Occipital lobe (tissue), 2 donors: ENCODE measurements around the gene GID8. TPM values are rescaled to one million over a fixed set of nuclear protein-coding genes. Genes with fewer than 3 reads are reported as not detected.

ENCODE experiments used
- DNase-seq: peaks from one replicate; lab custom pipeline; 2025; lab: John Stamatoyannopoulos, UW
- total RNA-seq: library from RNA; depleted of rRNA; stranded (reverse); fragments of >200 nt; gene quantifications from one replicate; pipeline ENCODE4 v1.2.3, GENCODE V29; 2014

Gene GID8
- 56.9 TPM for total RNA-seq

- no peak for DNase-seq
Observed at GRCh38 chr20:62938105-62938888, at the start of gene GID8. Gene GID8, plus strand, starts transcription at chr20:62938147. Its CDS starts 3,356 bp downstream, at chr20:62941503.

DNA sequence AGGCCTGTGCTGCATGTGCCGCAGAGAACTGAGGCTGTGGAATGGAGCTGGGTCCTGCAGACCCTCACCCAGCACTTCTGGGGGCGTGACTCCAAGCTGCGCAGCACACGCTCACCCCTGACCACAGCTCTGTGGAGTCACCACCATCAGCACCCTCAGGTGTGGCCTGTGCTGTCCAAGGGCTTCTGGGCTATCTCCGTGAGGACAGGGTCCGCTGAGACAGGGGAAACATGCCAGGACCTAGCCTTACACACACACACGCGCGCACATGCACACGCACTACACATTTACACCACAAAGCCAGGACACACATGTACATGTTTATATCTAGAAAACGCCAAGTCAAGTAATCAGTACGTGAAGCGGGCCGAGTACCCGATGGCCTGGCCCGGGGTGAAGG is 49.5 kb upstream of the GID8 start:
- no peak for DNase-seq

GRCh38 chr20:62888910-62889309 is 49.0 kb upstream of the GID8 start:
- no peak for DNase-seq

DNA sequence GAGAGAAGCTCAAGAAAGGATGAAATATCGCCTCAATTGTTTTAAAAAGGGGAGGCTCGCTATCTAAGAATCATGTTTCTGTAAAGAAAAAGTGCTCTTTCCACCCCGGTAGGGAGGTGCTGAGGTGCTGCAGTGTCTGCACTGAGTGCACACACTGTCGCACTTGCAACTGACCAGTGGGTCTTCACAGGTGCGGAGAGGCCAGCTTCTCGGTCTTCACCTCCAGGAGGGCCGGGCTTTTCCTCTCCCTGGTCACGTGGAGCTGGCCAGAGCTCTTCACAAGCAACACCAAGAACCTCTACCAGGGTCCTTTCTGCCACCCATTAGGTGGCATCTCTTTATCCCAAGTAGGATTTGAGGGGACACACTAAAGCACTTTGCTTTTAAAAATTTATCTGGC is 48.5 kb upstream of the GID8 start:
- DNase-seq: no peak

- no peak for DNase-seq
Observed at GRCh38 chr20:62889871-62890270, 48.1 kb upstream of the GID8 start.

GRCh38 chr20:62890444-62890843 is 47.5 kb upstream of the GID8 start:
- no peak for DNase-seq

DNA sequence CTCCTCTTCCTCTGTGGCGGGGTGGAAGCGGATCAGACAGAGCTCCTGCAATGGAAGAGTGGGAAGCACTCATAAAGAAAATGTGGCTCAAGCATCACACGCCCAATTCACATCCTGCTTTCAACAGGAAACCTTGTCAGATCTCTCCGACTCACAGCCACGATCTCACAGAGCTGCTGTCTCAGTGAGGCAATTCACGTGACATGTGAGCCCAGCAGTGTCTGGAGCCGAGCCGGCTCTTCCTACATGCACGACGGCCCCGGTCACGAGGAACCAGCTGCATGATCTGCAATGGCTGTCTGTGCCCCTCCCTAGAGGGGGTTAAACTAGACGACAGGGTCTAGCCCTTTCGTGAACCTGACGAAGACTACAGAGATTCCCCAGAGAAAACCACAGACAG is 46.8 kb upstream of the GID8 start:
- no peak for DNase-seq

DNA sequence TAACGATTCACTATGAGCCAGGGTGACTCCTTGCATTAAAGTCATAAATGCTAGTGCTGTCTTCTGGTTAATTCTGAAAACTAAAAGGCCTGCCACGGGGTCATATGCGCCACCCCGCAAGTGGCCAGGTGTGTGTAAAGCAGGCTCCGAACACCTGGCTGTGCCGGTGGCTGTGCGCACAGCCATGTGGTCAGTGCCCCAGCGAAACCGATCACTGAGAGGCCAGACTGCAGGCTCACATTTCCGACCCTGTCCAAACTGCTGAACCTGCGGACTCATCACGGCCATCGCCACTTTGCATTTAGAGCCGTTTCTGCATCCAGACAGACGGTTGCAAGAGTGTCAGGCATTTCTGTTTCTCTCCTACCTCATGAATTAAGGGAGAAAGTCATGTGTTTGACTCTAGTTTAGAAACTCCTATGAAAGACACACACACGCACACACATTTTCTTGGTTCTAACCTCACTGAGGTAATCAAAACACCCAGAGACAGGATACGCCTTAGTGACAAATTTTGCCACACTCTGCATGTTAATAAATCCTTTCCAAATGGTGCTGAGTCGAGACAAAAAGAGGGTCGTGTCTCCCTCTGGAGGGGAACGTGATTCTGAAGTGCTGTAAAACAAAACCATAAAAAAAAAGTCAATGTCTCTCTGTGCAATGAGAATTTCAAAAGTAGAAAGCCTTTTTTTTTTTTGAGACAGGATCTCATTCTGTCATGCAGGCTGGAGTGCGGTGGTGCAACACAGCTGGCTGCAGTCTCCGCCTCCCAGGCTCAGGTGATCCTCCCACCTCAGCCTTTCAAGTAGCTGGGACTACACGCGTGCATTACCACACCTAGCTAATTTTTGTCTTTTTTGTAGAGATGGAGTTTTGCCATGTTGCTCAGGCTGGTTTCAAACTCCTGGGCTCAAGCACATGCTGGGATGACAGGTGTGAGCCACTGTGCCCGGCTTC is 45.3 kb upstream of the GID8 start:
- no peak for DNase-seq

GRCh38 chr20:62893700-62894099 is 44.2 kb upstream of the GID8 start:
- DNase-seq: no peak

GRCh38 chr20:62894261-62894660 is 43.7 kb upstream of the GID8 start:
- DNase-seq: no peak

DNA sequence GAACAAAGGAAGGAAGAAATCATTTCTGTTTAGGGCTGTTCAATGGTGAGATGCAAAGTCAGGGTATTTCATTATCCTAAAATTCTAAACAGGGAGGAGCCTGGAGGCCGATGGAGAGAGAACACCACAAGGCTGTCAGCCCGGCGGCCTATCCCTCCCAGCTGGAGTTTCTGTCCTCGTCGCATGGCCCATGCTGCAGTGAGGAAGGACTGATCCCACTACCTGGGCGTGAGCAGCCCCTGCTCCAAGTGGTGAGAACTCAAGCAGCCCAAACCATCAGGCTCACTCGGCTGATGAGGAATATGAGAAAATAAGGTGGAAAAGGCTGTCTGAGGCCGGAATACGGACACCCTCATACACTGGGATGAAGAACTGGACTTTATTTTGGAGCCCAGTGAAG is 42.4 kb upstream of the GID8 start:
- DNase-seq: no peak

GRCh38 chr20:62896526-62896925 is 41.4 kb upstream of the GID8 start:
- no peak for DNase-seq

GRCh38 chr20:62897666-62898065 is 40.3 kb upstream of the GID8 start:
- no peak for DNase-seq

- DNase-seq: no peak
Observed at GRCh38 chr20:62898093-62898964, 39.6 kb upstream of the GID8 start.

- no peak for DNase-seq
Observed at GRCh38 chr20:62898970-62899632, 38.8 kb upstream of the GID8 start.

GRCh38 chr20:62899633-62900051 is 38.3 kb upstream of the GID8 start:
- no peak for DNase-seq

- DNase-seq: peak; percentile 71
Observed at GRCh38 chr20:62900052-62900691, 37.8 kb upstream of the GID8 start.

GRCh38 chr20:62900692-62901584 is 37.0 kb upstream of the GID8 start:
- no peak for DNase-seq

DNA sequence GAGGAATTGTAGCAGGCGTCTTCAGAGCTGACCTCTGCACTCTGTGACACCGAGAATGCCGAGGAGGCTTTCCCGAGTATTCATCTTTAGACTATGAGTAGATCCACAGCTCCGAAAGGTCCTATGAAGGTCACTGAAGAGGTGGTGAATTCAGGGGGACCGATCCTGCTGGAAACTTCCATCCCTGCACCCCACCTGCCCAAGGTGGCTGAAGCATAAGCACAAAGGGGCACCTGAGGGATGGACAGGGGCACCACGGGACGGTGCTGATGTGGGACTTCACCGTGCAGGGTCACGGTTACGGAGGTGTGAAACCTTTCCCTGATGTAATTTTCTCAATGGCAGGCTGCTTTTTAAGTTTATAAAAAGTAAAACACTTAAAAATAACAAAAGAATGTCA is 36.1 kb upstream of the GID8 start:
- no peak for DNase-seq
